Mesendoderm (in vitro differentiated cells): ENCODE data around the gene TPRA1.

ENCODE experiments used
- DNase-seq: peaks from one replicate; pipeline ENCODE4 v3.0.0; 2013
- H2AK5ac ChIP-seq: 2 replicates; pipeline ENCODE4 v1.6.1; 2013; ENCODE audit warnings: low read length, inconsistent platforms
- H2BK120ac ChIP-seq: 2 replicates; pipeline ENCODE4 v1.6.1; 2013; ENCODE audit warnings: low read depth, mild to moderate bottlenecking, low read length, moderate library complexity, mixed read lengths
- H2BK15ac ChIP-seq: replicated peaks from 2 replicates; pipeline ENCODE4 v1.6.1; 2013; ENCODE audit warnings: low read depth, mild to moderate bottlenecking, moderate library complexity
- H2BK5ac ChIP-seq: 2 replicates; pipeline ENCODE4 v1.6.1; 2013; ENCODE audit warnings: low read length, inconsistent platforms
- H3K18ac ChIP-seq: 2 replicates; pipeline ENCODE4 v1.6.1; 2013; ENCODE audit warnings: mild to moderate bottlenecking, low read length, mixed read lengths
- H3K23ac ChIP-seq: one replicate; pipeline ENCODE4 v1.6.1; 2013; ENCODE audit warnings: low read length
- H3K27ac ChIP-seq: 2 replicates; pipeline ENCODE4 v1.5.1; 2013; ENCODE audit warnings: low read depth, mild to moderate bottlenecking, inconsistent platforms, low read length, moderate library complexity
- H3K27me3 ChIP-seq: 2 replicates; pipeline ENCODE4 v1.6.1; 2013; ENCODE audit warnings: low read length, control low read depth, mild to moderate bottlenecking, inconsistent platforms; ENCODE audit not compliant: insufficient read depth, poor library complexity
- H3K36me3 ChIP-seq: 2 replicates; pipeline ENCODE4 v1.6.1; 2013; ENCODE audit warnings: low read length, inconsistent platforms; ENCODE audit not compliant: control insufficient read depth, insufficient read depth
- H3K4ac ChIP-seq: one replicate; pipeline ENCODE4 v1.6.1; 2013; ENCODE audit warnings: low read depth, mild to moderate bottlenecking, low read length, moderate library complexity
- H3K4me1 ChIP-seq: 2 replicates; pipeline ENCODE4 v1.6.1; 2013; ENCODE audit warnings: low read depth, low read length, inconsistent platforms; ENCODE audit not compliant: control insufficient read depth
- H3K4me2 ChIP-seq: 2 replicates; pipeline ENCODE4 v1.6.1; 2013; ENCODE audit warnings: low read length
- H3K4me3 ChIP-seq: 2 replicates; pipeline ENCODE4 v1.5.1; 2013; ENCODE audit warnings: mild to moderate bottlenecking, low read length
- H3K56ac ChIP-seq: one replicate; pipeline ENCODE4 v1.6.1; 2013; ENCODE audit warnings: low read length
- H3K79me1 ChIP-seq: 2 replicates; pipeline ENCODE4 v1.6.1; 2013; ENCODE audit warnings: low read length, inconsistent platforms
- H3K79me2 ChIP-seq: 2 replicates; pipeline ENCODE4 v1.6.1; 2013; ENCODE audit warnings: mild to moderate bottlenecking, low read length; ENCODE audit not compliant: control insufficient read depth, insufficient read depth
- H3K9ac ChIP-seq: 2 replicates; pipeline ENCODE4 v1.6.1; 2013; ENCODE audit warnings: low read length, inconsistent platforms
- H4K5ac ChIP-seq: one replicate; pipeline ENCODE4 v1.6.1; 2013; ENCODE audit warnings: low read length
- H4K8ac ChIP-seq: one replicate; pipeline ENCODE4 v1.6.1; 2013; ENCODE audit warnings: low read depth, mild to moderate bottlenecking, control low read depth, low read length, moderate library complexity
- WGBS: extraction: QIAGEN DNeasy Blood & Tissue Kit; methylation state at CpG from one replicate; pipeline ENCODE4 v1.1.7; 2013; ENCODE audit warnings: low lambda C conversion rate, missing lambda C conversion rate; ENCODE audit not compliant: insufficient coverage; ENCODE audit errors: extremely low coverage; 5-methylcytosine and 5-hydroxymethylcytosine counted together

TPRA1 gene

DNA sequence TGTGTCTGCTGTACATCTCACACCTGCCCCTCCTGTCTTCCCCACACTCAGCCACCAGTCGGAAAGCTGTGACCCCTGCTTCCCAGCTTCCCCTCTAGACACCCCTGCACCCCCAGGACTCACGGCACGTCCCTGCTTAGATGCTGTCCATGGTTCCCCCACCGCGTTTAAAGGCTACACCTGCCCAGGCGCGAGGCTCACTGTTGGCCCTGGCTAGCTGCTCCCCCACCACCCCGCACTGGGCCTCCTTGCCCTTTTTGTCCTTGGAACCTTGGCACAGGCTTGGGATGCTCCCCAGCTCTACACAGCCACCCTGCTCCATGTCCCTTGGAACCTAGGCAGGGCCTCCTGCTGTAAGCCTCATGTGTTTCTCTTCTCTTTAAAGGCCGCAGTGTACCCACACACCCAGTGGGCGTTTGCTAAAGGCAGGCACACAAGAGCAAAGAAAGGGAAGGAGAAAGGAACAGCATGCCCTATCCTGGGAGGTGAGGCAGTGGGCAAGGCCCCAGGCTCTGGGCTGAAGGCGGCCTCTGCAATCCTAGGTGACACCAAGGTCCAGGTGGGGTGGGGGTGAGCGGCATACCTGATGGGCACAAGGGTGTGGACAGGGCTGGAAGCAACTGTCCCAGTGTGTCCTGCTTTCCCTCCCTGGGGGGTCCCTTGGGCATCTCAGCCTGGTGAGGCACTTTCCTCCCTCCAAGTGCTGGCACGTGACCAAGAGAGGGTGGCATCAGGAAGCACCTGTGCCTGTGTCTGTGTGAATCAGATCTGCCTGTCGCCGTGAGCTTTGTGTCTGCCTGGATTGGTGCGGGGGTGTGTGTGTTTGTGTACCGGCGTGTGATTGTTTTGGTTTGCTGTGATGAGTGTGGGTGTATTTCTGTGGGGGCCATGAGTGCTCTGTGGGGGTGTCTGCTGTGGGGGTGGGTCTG is 54.4 kb downstream of the TPRA1 start:
- WGBS = no CpG with 5 or more reads among the region's 18 CpGs

DNA sequence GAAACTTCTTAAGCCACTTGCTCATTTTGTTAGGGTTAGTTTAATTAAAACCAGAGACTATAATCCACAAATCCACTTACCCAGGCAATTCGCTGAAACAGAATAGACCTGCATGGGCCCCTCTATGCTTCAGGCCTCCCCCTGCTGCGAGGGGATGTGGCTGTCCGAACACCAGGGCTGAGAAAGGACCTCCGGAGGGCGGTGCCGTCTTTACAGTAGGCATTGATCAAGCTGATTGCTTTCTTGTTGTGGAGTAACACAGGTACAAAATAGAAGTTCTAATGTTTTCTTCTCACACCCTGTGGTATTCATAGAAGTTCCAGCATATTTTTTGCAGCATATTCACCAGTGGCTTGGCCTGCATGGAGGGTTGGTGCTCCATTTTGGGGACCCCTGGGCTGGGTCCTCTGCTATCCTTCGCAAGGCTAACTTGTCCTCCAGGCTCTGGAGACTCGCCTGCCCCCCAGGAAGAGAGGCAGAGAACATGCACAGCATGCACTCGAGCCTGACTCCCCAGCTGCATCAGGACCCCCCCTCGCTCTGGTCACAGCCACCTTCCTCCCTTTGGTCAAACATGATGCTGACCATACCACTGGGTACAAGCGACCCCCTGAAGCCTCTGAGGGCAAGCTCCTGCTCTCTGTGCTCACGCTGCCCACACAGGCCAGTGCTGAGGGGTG is 55.3 kb downstream of the TPRA1 start:
- Histone ChIP-seq H2BK5ac (no peak overlapping the region), H3K27ac (no peak overlapping the region), H2AK5ac (no peak overlapping the region), H3K23ac (no peak overlapping the region), H3K4ac (no peak overlapping the region), H3K18ac (no peak overlapping the region), H4K8ac (no peak overlapping the region), H3K4me2 (no peak overlapping the region), H3K9ac (no peak overlapping the region), H3K56ac (no peak overlapping the region), H3K79me2 (no peaks in the 10 kb centered on the region), H4K5ac (no peak overlapping the region), H3K36me3 (no peaks in the 10 kb centered on the region), H2BK15ac (no peak overlapping the region), H3K27me3 (no peaks in the 10 kb centered on the region), H3K4me3 (no peak overlapping the region), H2BK120ac (no peak overlapping the region), H3K4me1 (peaks cover 3% of the 10 kb centered on the region), H3K79me1 (no peaks in the 10 kb centered on the region)
- DNase-seq = no peak
- WGBS = no CpG with 5 or more reads among the region's 12 CpGs

More for the DNA sequence above, 54.4 kb downstream of the TPRA1 start:
- Histone ChIP-seq H3K4ac (no peak overlapping the region), H3K9ac (no peak overlapping the region), H3K23ac (no peak overlapping the region), H2AK5ac (no peak overlapping the region), H3K18ac (no peak overlapping the region), H4K5ac (no peak overlapping the region), H3K27ac (no peak overlapping the region), H3K4me1 (peaks cover 3% of the 10 kb centered on the region), H3K27me3 (no peaks in the 10 kb centered on the region), H3K79me1 (no peaks in the 10 kb centered on the region), H2BK15ac (no peak overlapping the region), H3K4me2 (no peak overlapping the region), H4K8ac (no peak overlapping the region), H3K56ac (no peak overlapping the region), H2BK5ac (no peak overlapping the region), H3K79me2 (no peaks in the 10 kb centered on the region), H3K4me3 (no peak overlapping the region), H3K36me3 (no peaks in the 10 kb centered on the region), H2BK120ac (no peak overlapping the region)
- DNase-seq = no peak

DNA sequence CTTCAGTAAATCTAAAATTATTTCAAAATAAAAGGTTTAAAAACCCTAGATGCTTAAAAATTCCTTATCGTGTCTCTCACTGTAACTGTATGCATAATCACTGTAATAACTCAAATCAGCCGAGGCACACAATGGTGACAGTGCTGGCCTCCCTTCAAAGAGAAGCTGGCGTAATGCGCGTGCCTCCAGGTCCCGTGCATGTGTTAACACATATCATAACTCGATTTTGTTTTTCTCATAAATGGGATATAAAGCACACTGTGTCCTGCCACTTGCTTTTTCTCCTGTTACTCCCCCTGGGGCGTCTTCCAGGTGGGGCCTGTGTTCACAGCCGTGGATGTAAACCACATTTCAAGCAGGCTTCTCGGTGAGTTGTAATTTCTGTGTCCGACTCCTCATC is 56.0 kb downstream of the TPRA1 start:
- H4K5ac ChIP-seq = no peak overlapping the region
- H3K79me2 ChIP-seq = no peaks in the 10 kb centered on the region
- no peak overlapping the region for H3K56ac ChIP-seq
- H3K18ac ChIP-seq = no peak overlapping the region
- H3K27me3 ChIP-seq = no peaks in the 10 kb centered on the region
- H3K4me2 ChIP-seq = no peak overlapping the region
- H3K79me1 ChIP-seq = no peaks in the 10 kb centered on the region
- no peak overlapping the region for H3K4ac ChIP-seq
- peaks cover 3% of the 10 kb centered on the region for H3K4me1 ChIP-seq
- H2BK15ac ChIP-seq = no peak overlapping the region
- no peak overlapping the region for H2BK120ac ChIP-seq
- no peak overlapping the region for H3K4me3 ChIP-seq
- H3K9ac ChIP-seq = no peak overlapping the region
- DNase-seq = no peak
- H3K23ac ChIP-seq = no peak overlapping the region
- H4K8ac ChIP-seq = no peak overlapping the region
- H2AK5ac ChIP-seq = no peak overlapping the region
- H2BK5ac ChIP-seq = no peak overlapping the region
- WGBS = no CpG with 5 or more reads among the region's 11 CpGs
- H3K27ac ChIP-seq = no peak overlapping the region
- no peaks in the 10 kb centered on the region for H3K36me3 ChIP-seq

DNA sequence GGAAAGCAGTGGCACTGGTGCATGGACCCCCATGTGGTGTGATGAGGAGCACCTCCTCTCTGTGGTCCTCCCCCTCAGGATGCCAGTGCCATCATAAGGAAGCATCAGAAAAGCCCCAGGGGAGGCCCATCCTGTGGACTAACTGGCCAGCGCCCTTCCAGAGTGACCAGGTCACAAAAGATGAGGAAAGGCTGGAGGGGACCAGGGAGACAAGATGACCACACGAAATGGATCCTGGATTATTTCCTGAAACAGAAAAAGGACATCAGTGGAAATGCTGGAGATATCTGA is 56.4 kb downstream of the TPRA1 start:
- no peak overlapping the region for H3K23ac ChIP-seq
- H3K79me1 ChIP-seq = no peaks in the 10 kb centered on the region
- H3K36me3 ChIP-seq = no peaks in the 10 kb centered on the region
- no peak overlapping the region for H3K56ac ChIP-seq
- no peak overlapping the region for H2BK120ac ChIP-seq
- H3K4me2 ChIP-seq = no peak overlapping the region
- H4K8ac ChIP-seq = no peak overlapping the region
- no peak overlapping the region for H2BK15ac ChIP-seq
- H2BK5ac ChIP-seq = no peak overlapping the region
- no peaks in the 10 kb centered on the region for H3K27me3 ChIP-seq
- no peak overlapping the region for H3K18ac ChIP-seq
- peaks cover 3% of the 10 kb centered on the region for H3K4me1 ChIP-seq
- no peak overlapping the region for H2AK5ac ChIP-seq
- H3K4me3 ChIP-seq = no peak overlapping the region
- no peak overlapping the region for H4K5ac ChIP-seq
- no peak overlapping the region for H3K27ac ChIP-seq
- H3K9ac ChIP-seq = no peak overlapping the region
- WGBS = no CpG with 5 or more reads among the region's 2 CpGs
- no peaks in the 10 kb centered on the region for H3K79me2 ChIP-seq
- no peak overlapping the region for H3K4ac ChIP-seq
- DNase-seq = no peak

DNA sequence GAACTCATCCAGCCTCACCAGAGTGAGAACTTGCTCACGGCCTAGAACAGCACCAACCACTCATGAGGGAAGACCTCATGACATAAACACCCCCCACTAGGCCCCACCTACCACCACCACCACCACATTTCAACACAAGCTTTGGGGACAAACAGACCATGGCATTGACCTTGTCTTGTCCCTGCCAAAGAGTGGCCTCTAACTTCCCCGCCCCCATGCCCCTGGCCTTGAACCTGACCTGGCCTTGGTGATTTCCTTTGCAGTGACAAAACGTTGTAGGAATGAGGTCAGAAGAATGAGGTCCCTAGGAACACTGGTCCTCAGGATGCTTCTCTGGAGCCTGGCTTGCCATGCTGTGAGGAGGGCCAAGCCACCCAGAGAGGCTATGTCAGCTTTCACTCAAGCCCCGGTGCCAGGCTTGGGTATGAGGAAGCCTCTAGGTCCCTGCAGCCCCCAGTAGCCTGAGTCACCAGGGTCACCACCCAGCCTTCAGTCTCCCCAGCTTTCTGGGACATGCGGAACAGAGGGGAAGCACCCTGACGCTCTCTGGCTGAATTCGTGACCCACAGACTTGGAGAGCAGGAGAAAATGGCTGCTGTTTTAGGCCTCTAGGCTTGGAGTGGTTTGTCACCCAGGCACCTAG is 57.9 kb downstream of the TPRA1 start:
- Histone ChIP-seq H3K27ac (no peak overlapping the region), H3K4me3 (no peak overlapping the region), H3K56ac (no peak overlapping the region), H3K4me2 (no peak overlapping the region), H3K9ac (no peak overlapping the region), H2AK5ac (no peak overlapping the region), H4K5ac (no peak overlapping the region), H2BK120ac (no peak overlapping the region), H3K18ac (no peak overlapping the region), H3K79me2 (no peaks in the 10 kb centered on the region), H3K27me3 (no peaks in the 10 kb centered on the region), H2BK15ac (no peak overlapping the region), H3K4me1 (peaks cover 3% of the 10 kb centered on the region), H3K79me1 (no peaks in the 10 kb centered on the region), H3K36me3 (no peaks in the 10 kb centered on the region), H2BK5ac (no peak overlapping the region), H4K8ac (no peak overlapping the region), H3K4ac (no peak overlapping the region), H3K23ac (no peak overlapping the region)
- DNase-seq = no peak
- no CpG with 5 or more reads among the region's 7 CpGs for WGBS
